Aorta (tissue), 5 donors: ENCODE data around the gene HARBI1. TPM values are rescaled to one million over a fixed set of nuclear protein-coding genes. Genes with fewer than 3 reads are reported as not detected.

ENCODE experiments used
- ATAC-seq: fragments of 200-7000 bp; cut with Tn5 transposase; one replicate; pipeline ENCODE4 v1.9.1; 2022; ENCODE audit warnings: moderate library complexity; ENCODE audit not compliant: low FRiP score
- DNase-seq, 2 donors: peaks; one replicate each; pipeline ENCODE4 v3.0.0-alpha.2; 2020
- H3K27ac ChIP-seq, 2 donors: one replicate each; pipeline ENCODE4 v1.5.1; 2013; ENCODE audit warnings: low read length in 2 of 2, mild to moderate bottlenecking in 2 of 2, moderate library complexity in 2 of 2, control low read depth in 1 of 2, inconsistent platforms in 1 of 2, low read depth in 1 of 2
- H3K27me3 ChIP-seq, 2 donors: one replicate each; pipeline ENCODE4 v1.6.1; 2013; ENCODE audit warnings: control low read depth in 1 of 2, low read length in 1 of 2, mild to moderate bottlenecking in 1 of 2, moderate library complexity in 1 of 2; ENCODE audit not compliant: insufficient read depth in 2 of 2, control insufficient read depth in 1 of 2
- H3K36me3 ChIP-seq, 2 donors: one replicate each; pipeline ENCODE4 v1.6.1; 2013; ENCODE audit warnings: control low read depth in 1 of 2, low read length in 1 of 2, mild to moderate bottlenecking in 1 of 2; ENCODE audit not compliant: insufficient read depth in 2 of 2, control insufficient read depth in 1 of 2
- H3K4me1 ChIP-seq, 2 donors: one replicate each; pipeline ENCODE4 v1.6.1; 2013; ENCODE audit warnings: low read length in 2 of 2, control low read depth in 1 of 2, mild to moderate bottlenecking in 1 of 2, moderate library complexity in 1 of 2; ENCODE audit not compliant: insufficient read depth in 2 of 2, control insufficient read depth in 1 of 2
- H3K4me3 ChIP-seq, 2 donors: one replicate each; pipeline ENCODE4 v1.5.1; 2013; ENCODE audit warnings: low read length in 2 of 2, control low read depth in 1 of 2, mild to moderate bottlenecking in 1 of 2
- H3K9me3 ChIP-seq: one replicate; pipeline ENCODE4 v1.6.1; 2013; ENCODE audit warnings: mild to moderate bottlenecking, low read length; ENCODE audit not compliant: control insufficient read depth
- WGBS, 2 donors: extraction: QIAGEN DNeasy Blood & Tissue Kit; methylation state at CpG; one replicate each; pipeline ENCODE4 v1.1.7; 2013; 5-methylcytosine and 5-hydroxymethylcytosine counted together
- intact Hi-C, 2 donors: fragments of 100-400 bp; cut with DNase I; formaldehyde crosslinking; loops; one replicate each; pipeline versions ENCODE4 v1.14.2 to v1.15.0; 2022
- polyA plus RNA-seq, 2 donors: library from polyadenylated mRNA; stranded (reverse); fragments of 200-250 nt; gene quantifications; one replicate each; pipeline ENCODE4 v1.2.3, GENCODE V29; 2013
- total RNA-seq, 2 donors: library from RNA; stranded (reverse); fragmentation: NEBNext Ultra II Directional; extraction: Animal tissue kit (Norgen Biotek cat#: 25700); gene quantifications; one replicate each; pipeline ENCODE4 v1.2.1, GENCODE V29; 2021
- donor health status: healthy with polysubstance abuse.
- donor health status: Bipolar disorder and iron deficiency.
- donor health status: DM: no; HTN: no; CAD: no.
- donor health status: DM: no; HTN: no; CAD: no.
- donor health status: DM: yes; HTN: yes; CAD: no.

The HARBI1 gene
- total and polyA plus RNA-seq, 4 donors = 2.1 to 3.0 (median 2.3) TPM

DNA sequence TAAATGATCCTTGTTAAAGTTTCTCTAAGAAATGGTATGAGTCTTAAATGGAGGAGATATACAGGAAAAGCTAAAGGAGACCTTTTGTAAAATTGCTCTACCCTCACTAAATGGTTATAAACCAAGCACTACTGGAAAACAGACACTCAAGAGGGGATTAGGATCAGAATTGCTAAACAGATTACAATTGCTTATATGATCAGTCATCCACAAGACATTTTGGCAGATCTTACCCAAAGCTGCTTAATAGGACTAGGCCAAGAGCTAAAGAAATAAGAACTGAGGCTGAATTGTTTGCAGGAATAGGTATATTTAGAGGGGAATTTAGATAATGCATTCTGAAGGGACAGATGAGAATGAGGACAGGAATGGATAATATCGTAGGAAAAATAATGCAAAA lies 9.5 kb downstream of the HARBI1 start:
- Histone ChIP-seq H3K36me3 (peaks cover 0 to 1% of the 10 kb centered on the region in 2 donors), H3K4me1 (no peaks in the 10 kb centered on the region), H3K4me3 (no peak overlapping the region), H3K9me3 (no peaks in the 10 kb centered on the region), H3K27me3 (no peaks in the 10 kb centered on the region), H3K27ac (no peak overlapping the region)
- 66 to 85% methylated on average over 1 of the region's 1 CpG for WGBS, 2 donors
- no peak for ATAC-seq
- intact Hi-C loops = no loop called here
- DNase-seq = no peak

DNA sequence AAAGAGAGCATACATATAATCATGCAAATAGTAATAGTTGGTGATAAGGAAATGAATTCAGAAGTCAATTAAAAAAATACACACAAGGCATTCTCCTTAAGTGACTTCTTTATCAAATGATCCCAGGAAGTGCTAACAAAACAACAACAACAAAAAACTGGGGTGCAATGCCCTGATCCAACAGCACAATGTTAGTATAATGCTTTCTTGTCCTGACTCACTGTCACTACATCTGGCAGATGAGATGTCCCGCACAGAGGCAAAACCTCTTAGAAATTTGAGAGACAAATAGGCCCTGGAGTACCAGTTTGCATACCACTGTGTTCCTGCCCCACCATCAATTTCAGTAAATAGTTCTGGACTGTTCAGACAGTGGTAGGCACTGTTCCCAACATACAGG lies 12.2 kb downstream of the HARBI1 start:
- no peaks in the 10 kb centered on the region for H3K9me3 ChIP-seq
- no peaks in the 10 kb centered on the region for H3K27me3 ChIP-seq
- no peak overlapping the region for H3K4me3 ChIP-seq
- no peaks in the 10 kb centered on the region for H3K4me1 ChIP-seq
- 85 to 94% methylated on average over 1 of the region's 1 CpG for WGBS, 2 donors
- H3K27ac ChIP-seq = no peak overlapping the region
- intact Hi-C loops = no loop called here
- H3K36me3 ChIP-seq = peaks cover 0 to 1% of the 10 kb centered on the region in 2 donors
- no peak for DNase-seq
- no peak for ATAC-seq

DNA sequence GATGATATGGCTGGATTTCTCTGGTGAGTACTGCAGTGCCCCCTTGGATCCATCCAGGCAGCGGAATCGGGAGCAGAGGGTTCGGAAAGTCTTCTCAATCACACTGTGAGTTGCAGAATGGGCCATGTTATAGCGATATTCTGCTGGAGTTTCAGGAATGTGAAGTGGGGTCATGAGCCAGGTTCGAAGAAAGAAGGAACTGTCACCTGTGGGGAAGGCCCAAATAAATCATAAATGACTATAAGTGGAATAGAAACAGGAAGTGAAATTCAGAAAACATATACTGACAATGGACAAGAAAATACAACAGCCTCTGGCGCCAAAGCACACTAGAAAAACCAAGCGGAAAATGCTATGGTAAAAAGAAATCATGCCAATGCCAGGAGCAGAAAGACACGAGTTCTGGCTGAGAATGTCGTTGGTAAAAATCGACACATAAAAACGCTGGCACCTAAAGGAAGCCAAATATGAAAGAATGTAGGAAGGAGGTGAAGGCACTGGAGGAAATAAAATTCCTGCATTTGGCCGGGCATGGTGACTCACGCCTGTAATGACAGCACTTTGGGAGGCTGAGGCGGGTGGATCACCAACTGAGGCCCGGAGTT lies 13.2 kb downstream of the HARBI1 start:
- peaks cover 0 to 1% of the 10 kb centered on the region in 2 donors for H3K36me3 ChIP-seq
- ATAC-seq (no peak), DNase-seq (no peak)
- no peaks in the 10 kb centered on the region for H3K9me3 ChIP-seq
- intact Hi-C loops = no loop called here
- H3K4me3 ChIP-seq = no peak overlapping the region
- no peaks in the 10 kb centered on the region for H3K4me1 ChIP-seq
- no peaks in the 10 kb centered on the region for H3K27me3 ChIP-seq
- H3K27ac ChIP-seq = no peak overlapping the region
- 90 to 95% methylated on average over 15 of the region's 15 CpGs for WGBS, 2 donors

DNA sequence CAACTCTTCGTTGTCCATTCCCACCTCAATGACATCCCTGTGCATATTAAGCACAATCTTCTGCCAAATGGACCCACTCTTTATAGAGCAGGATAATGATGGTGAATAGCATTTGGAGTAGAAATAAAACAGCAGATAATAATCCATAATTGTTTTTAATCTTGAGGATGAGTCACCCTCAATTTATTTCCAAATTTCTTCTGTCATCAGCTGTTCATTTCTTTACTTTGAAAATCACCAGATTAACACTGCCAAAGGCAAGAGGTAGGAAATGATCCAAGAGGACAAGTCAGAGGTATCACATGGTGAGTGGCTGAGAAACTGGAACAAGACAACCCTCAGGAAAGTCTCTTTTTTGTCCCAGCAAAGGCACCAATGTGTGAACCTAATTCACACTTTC lies 15.9 kb downstream of the HARBI1 start:
- intact Hi-C loops = no loop called here
- Histone ChIP-seq H3K9me3 (no peaks in the 10 kb centered on the region), H3K4me3 (no peak overlapping the region), H3K27ac (no peak overlapping the region), H3K27me3 (no peaks in the 10 kb centered on the region), H3K4me1 (no peaks in the 10 kb centered on the region), H3K36me3 (peaks cover 0 to 1% of the 10 kb centered on the region in 2 donors)
- WGBS, 2 donors = 81 to 89% methylated on average over 1 of the region's 1 CpG
- no peak for DNase-seq
- peak; percentile 64 for ATAC-seq

DNA sequence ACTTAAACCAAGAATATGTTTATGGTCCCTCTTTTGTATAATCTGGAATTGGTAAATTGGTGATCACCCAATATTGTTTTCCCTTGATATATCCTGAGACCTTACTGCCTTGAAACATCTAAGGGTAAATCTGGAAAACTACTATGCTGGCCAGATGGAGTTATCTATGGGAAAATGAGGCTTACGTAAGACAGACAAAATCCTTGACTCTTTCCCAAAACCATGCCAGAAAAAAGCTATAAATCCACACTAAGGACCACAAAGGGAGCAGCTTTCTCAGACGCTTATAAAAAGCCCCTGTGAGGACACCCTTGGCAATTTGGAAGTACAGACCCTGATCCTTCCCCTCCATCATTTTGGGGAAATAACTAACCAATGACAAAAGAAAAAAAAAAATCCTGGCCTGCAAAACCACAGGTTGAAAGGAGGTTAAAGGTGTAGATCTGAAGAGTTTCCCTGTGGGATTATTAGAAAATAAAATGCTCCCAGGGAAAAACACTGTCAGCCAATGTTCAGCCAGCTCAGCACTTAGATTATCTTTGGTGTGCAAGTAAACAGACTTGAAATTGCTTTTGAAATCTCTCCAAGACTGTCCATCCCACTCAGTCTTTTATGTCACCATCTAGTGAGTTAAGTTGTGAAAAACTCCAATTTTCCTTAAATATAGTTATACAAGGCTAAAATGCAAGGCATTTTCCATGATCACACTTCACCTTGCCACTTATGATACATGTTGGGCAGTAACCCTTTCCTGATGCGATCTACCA lies 16.6 kb downstream of the HARBI1 start:
- ATAC-seq (peak; percentile 55), DNase-seq (no peak)
- WGBS, 2 donors = 72 to 73% methylated on average over 3 of the region's 3 CpGs
- Histone ChIP-seq H3K27ac (no peak overlapping the region), H3K36me3 (peaks cover 0 to 1% of the 10 kb centered on the region in 2 donors), H3K9me3 (no peaks in the 10 kb centered on the region), H3K4me1 (no peaks in the 10 kb centered on the region), H3K27me3 (no peaks in the 10 kb centered on the region), H3K4me3 (no peak overlapping the region)
- intact Hi-C loops = no loop called here

DNA sequence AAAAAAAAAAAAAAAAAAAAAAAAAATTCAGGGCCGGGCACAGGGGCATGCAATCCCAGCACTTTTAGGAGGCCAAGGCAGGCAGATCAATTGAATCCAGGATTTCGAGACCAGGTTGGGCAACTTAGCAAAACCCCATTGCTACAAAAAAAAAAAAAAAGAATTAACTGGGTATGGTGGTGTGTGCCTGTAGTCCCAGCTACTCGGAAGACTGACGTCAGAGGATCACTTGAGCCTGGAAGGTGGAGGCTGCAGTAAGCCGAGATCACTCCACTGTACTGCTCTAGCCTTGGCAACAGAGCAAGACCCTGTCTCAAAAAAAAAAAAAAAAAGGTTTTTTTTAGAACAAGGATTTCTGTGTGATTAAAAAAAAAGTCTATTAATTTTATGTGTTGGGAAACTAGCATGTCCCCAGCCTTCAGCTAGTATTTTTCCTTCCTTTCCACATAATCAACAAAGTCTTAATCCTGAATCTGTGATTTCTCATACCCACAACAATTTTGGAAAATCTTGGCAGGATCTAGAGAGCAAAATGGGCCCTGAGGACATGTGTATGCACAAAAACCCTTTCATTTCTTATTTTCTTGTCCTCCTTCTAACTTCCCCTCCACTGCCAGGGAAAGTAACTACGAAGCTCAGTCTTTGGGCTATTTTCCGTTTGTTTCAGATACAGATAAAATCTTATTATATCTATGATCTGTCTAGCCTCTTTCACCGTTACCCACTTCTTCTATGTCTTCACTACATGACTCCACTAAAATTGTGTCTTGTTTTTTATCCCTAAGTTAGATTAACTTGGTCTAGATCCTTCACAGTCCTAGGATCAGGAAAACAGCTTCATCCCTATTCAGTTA lies 17.5 kb downstream of the HARBI1 start:
- DNase-seq (no peak), ATAC-seq (peak; percentile 72)
- no peak overlapping the region for H3K27ac ChIP-seq
- intact Hi-C loops = no loop called here
- peaks cover 0 to 1% of the 10 kb centered on the region in 2 donors for H3K36me3 ChIP-seq
- H3K4me3 ChIP-seq = no peak overlapping the region
- H3K9me3 ChIP-seq = no peaks in the 10 kb centered on the region
- WGBS, 2 donors = 78 to 80% methylated on average over 8 of the region's 8 CpGs
- no peaks in the 10 kb centered on the region for H3K27me3 ChIP-seq
- H3K4me1 ChIP-seq = no peaks in the 10 kb centered on the region

DNA sequence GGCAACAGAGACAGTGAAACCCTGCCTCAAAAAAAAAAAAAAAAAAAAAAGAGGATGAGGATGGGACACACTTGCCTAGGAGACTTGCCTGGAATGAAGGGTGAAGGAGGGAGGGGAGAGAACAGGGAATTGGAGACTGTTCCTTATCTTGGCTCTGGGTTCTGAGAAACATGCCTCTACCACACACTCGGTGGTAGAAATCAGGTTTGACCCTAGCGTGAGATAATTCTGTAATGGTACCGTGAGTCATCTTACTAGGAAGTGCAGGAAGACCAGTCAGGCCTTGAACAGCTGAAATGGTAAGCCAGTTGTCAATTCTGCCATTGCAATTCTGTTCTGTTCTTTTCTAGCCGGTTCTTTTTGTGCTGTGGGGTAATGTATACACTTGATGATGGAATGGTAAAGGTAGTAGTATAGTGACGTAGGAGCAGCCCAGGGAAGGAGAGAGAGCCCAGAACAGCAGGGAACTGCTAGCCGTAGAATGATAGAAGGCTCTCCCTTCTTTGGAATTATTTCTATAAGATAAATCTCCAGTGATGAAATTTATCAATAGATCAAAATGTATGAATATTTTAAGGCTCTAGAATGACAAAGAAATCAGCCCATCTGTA lies 19.3 kb downstream of the HARBI1 start:
- Histone ChIP-seq H3K4me3 (no peak overlapping the region), H3K4me1 (peaks cover under 1% of the 10 kb centered on the region in 2 donors), H3K27me3 (no peaks in the 10 kb centered on the region), H3K27ac (no peak overlapping the region), H3K9me3 (no peaks in the 10 kb centered on the region), H3K36me3 (no peaks in the 10 kb centered on the region)
- DNase-seq (no peak), ATAC-seq (no peak)
- WGBS, 2 donors = 76 to 84% methylated on average over 6 of the region's 6 CpGs
- intact Hi-C loops = no loop called here

DNA sequence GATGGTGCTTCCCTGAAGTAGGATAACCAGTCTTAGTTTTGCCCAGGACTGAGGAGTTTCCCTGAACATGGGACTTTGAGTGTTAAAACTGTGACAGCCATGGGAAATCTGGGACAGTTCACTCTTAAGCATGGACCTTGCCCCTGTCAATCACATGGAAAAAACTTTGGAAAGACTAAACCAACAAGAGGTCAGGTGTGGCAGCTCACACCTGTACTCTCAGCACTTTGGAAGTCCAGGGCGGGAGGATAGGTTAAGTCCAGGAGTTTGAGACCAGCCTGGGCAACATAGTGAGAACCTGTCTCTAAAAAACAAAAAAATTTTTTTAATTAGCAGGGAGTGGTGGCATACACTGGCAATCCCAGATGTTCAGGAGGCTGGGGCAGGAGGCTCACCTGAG lies 19.9 kb downstream of the HARBI1 start:
- DNase-seq (no peak), ATAC-seq (no peak)
- intact Hi-C loops = no loop called here
- Histone ChIP-seq H3K4me1 (peaks cover 3% of the 10 kb centered on the region in 2 donors), H3K27ac (no peak overlapping the region), H3K36me3 (no peaks in the 10 kb centered on the region), H3K4me3 (no peak overlapping the region), H3K9me3 (no peaks in the 10 kb centered on the region), H3K27me3 (no peaks in the 10 kb centered on the region)
- 99 to 100% methylated on average over 1 of the region's 1 CpG for WGBS, 2 donors
